Measurements from ENCODE around the gene TMEM123. TPM values are rescaled to one million over a fixed set of nuclear protein-coding genes. Genes with fewer than 3 reads are reported as not detected.

TMEM123 gene
- total and polyA plus RNA-seq, 10 of the 15 experiments (the other 5 are each of a cell fraction or from before 2014, with no cell fraction given): 35.1 to 667 (median 123) TPM

GRCh38 chr11:102359372-102359771 lies 93.2 kb downstream of the TMEM123 start:
- Histone ChIP-seq H2AFZ (ENCODE audit: control insufficient read depth, low read depth, low read length) (no peak overlapping the region), H3K4me2 (ENCODE audit: control insufficient read depth, insufficient read depth) (no peak overlapping the region), H4K20me1 (ENCODE audit: control insufficient read depth, insufficient read depth) (no peaks in the 10 kb centered on the region), H3K27ac (ENCODE audit: control insufficient read depth, insufficient read depth) (no peak overlapping the region), H3K4me3 (no peak overlapping the region), H3K4me1 (ENCODE audit: control insufficient read depth, insufficient read depth, low read length) (no peaks in the 10 kb centered on the region), H3K9me3 (replicated peaks; ENCODE audit: control insufficient read depth, insufficient read depth, low read length) (peaks cover 12% of the 10 kb centered on the region; the same call in 2 of the 3 replicates), H3K36me3 (ENCODE audit: control insufficient read depth in 2 of 2, insufficient read depth in 2 of 2, low read length in 1 of 2) (peaks cover 4 to 17% of the 10 kb centered on the region in 2 experiments), H3K79me2 (ENCODE audit: control insufficient read depth, insufficient read depth, low read length) (no peaks in the 10 kb centered on the region; the same call in 1 of the 2 replicates), H3K27me3 (replicated peaks in 1 of 2; ENCODE audit: control insufficient read depth in 2 of 2, insufficient read depth in 2 of 2, low read length in 1 of 2) (no peaks in the 10 kb centered on the region), H3K9ac (ENCODE audit: control insufficient read depth, insufficient read depth, low read length) (no peak overlapping the region)
- BruUV-seq (replicated peaks): no TSS peak
- RAD21 ChIA-PET (ENCODE audit: unreplicated experiment): interaction anchor here (0.8 to 3.8 kb wide), 5 partner anchors 9 to 129 kb away, joined by 3 to 13 read pairs (median 4); partner anchors contain the start of gene BIRC2
- FAIRE-seq (no peak), DNase-seq (ENCODE audit: low read depth, low spot score) (no peak), ATAC-seq (no peak)
- 78% methylated on average over 3 of the region's 3 CpGs for WGBS (ENCODE audit: insufficient coverage, insufficient replicate concordance, low lambda C conversion rate, missing lambda C conversion rate)
- POLR2A ChIA-PET: interaction anchor here (1.2 to 1.5 kb wide), 2 partner anchors 9 to 32 kb away, joined by 3 to 6 read pairs; no protein-coding TSS in a partner anchor
- CTCF ChIA-PET: interaction anchor here (0.9 to 3.3 kb wide), 9 partner anchors 8 to 307 kb away, joined by 3 to 19 read pairs (median 7); no protein-coding TSS in a partner anchor
- SMC1A ChIA-PET (ENCODE audit: uncharacterized antibody, unreplicated experiment): interaction anchor here (0.8 to 5.2 kb wide), 10 partner anchors 8 to 254 kb away, joined by 3 to 37 read pairs (median 5); no protein-coding TSS in a partner anchor
- intact Hi-C loops (cut with micrococcal nuclease; ENCODE audit: unreplicated experiment) (no loop called here), in situ Hi-C loops (cut with MboI) (no loop called here)
- TF ChIP-seq TCF12 (IDR thresholded peaks at IDR 0.05; ENCODE audit: low read depth, low read length) (no peak), HDAC6 (IDR thresholded peaks at IDR 0.05; ENCODE audit: unreplicated experiment) (no peak), YBX1 (IDR thresholded peaks at IDR 0.05) (no peak), JUNB (IDR thresholded peaks at IDR 0.05) (no peak), IKZF1 (conservative IDR thresholded peaks at IDR 0.05) (no peak), TAF1 (IDR thresholded peaks at IDR 0.05; ENCODE audit: borderline replicate concordance, low read depth, low read length) (no peak), ATF2 (IDR thresholded peaks at IDR 0.05; ENCODE audit: low read length) (no peak), KLF5 (IDR thresholded peaks at IDR 0.05; ENCODE audit: partially characterized antibody) (no peak), MAX (IDR thresholded peaks at IDR 0.05; ENCODE audit: low read depth, low read length) (no peak)

Measured in GM12878 (cell line).